ENCODE data around the gene RIMBP2.

RIMBP2 gene

GRCh38 chr12:130520784-130521183 is 195.3 kb downstream of the RIMBP2 start:
- DNase-seq (ENCODE audit: low read depth in 2 of 3, low spot score in 2 of 3), result no peak

DNA sequence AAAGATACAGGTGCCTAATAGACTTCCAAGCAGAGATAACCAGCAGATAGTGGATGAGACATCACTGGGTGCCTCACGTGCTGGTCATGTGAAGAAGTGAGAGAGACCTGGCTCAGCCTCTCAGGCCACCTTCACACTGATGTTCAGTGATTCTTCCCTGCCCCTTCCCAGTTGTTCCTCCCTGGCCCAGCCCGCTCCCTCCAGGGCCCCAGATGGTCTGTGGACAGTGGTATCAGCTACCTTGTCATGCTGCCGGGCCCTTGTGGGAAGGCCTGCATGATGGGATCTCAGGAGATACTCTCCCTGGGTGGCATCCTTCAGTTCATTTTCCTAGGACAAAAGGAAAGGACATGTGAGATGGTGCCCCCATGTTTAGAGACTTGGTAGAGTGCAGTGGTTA is 198.5 kb downstream of the RIMBP2 start:
- no peak for DNase-seq (ENCODE audit: low read depth in 2 of 3, low spot score in 2 of 3)

DNA sequence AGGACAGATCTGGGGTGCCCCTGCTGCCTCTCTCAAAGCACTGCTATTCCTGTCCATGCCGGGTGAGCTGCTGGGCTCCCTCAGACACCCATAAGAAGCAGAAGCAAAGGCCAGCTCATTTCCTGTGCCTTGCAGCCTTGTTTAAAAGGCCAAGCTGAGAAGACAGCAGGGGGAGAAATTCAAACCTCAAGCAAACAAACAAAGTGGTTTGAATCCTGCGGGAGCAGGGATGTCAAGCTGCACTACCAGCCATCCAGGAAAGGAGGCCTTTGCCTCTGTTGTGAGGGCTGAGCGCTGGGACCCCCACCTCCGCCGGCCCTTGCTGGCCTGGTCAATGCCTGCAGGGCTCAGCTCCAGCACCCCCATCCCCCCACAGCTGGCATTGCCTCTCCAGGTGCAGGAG is 201.9 kb downstream of the RIMBP2 start:
- DNase-seq (ENCODE audit: low read depth in 2 of 3, low spot score in 2 of 3), result no peak

GRCh38 chr12:130513556-130513955 is 202.5 kb downstream of the RIMBP2 start:
- DNase-seq (ENCODE audit: low read depth in 2 of 3, low spot score in 2 of 3), result no peak

DNA sequence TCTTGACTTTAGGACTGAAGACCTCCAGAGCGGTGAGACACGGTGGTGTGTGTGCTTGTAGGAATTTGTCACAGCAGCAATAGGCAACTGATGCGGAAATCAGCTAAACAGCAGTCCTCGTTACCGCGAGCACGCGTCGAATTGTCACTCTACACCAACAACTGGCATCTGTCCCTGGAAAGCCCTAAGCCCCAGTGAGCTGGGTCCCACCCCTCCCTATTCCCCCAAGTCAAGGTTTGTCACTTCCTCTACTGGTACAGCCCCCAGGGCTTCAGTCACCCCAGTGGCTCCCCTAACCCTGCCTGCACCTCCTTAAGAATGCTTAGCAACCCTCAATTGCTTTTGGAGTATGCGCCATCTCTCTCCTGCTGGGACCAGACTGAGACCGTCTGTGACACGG is 204.8 kb downstream of the RIMBP2 start:
- DNase-seq (ENCODE audit: low read depth in 2 of 3, low spot score in 2 of 3), result no peak

- no peak for DNase-seq (ENCODE audit: low read depth in 2 of 3, low spot score in 2 of 3)
These were observed 206.6 kb downstream of the RIMBP2 start for GRCh38 chr12:130509454-130509853.

GRCh38 chr12:130508847-130509246 is 207.3 kb downstream of the RIMBP2 start:
- DNase-seq (ENCODE audit: low read depth in 2 of 3, low spot score in 2 of 3), result no peak

DNA sequence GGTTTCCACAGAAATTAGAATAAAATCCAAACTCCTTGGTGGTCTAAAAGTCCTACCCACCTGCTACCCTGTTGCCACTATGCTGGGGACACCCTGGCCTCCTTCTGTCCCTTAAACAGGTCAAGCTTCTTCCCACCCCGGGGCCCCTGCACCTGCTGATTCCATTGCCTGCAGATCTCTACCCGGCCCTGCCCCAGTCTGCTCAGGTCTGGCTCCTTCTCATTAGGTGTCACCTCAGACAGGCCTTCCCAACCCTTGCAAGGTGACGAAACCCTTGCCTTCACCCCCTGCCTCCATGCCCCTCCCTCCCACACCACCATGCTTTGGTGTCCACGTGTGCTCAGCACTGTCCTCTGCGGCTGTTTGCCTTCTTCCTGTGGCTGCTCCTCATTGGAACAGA is 207.8 kb downstream of the RIMBP2 start:
- DNase-seq (ENCODE audit: low read depth in 2 of 3, low spot score in 2 of 3), result no peak

GRCh38 chr12:130506844-130507243 is 209.3 kb downstream of the RIMBP2 start:
- no peak for DNase-seq (ENCODE audit: low read depth in 2 of 3, low spot score in 2 of 3)

- DNase-seq (ENCODE audit: low read depth in 2 of 3, low spot score in 2 of 3), result no peak
These were observed 211.3 kb downstream of the RIMBP2 start for GRCh38 chr12:130504840-130505175.

DNA sequence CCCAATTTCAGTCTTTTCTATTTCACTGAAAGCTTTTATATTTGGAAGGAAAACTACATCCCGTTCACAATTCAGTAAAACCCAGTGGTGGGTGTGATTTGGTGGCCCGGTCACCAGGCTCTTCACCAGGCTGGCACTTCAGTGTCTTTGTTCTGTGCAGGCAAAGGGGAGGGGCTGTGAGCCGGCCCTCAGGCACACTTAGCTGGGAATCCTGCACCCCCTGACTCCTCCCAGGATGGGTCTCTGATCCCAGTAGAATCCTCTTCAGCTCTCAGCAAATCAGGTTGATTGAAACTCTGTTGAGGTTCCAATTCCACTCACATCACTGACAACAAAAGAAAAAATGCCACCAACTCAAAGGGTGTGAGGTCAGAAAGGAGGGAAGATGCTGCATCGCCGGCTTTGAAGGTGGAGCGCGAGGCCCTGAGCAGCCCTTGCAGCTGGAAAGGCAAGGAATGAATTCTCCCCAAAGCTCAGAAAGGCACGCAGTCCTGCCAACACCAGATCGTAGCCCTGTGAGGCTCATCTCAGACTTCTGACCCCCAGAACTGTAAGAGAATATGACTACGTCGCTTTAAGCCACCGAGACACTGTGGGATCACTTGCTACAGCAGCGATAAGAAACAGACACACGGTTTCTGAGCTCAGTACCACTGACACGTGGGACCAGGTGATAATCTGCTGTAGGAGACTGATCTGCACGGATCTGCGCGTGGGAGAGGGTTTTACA is 211.8 kb downstream of the RIMBP2 start:
- DNase-seq (ENCODE audit: low read depth in 2 of 3, low spot score in 2 of 3), result no peak

GRCh38 chr12:130501821-130502220 is 214.3 kb downstream of the RIMBP2 start:
- no peak for DNase-seq (ENCODE audit: low read depth in 2 of 3, low spot score in 2 of 3)

- no peak for DNase-seq (ENCODE audit: low read depth in 2 of 3, low spot score in 2 of 3)
These were observed 215.2 kb downstream of the RIMBP2 start for GRCh38 chr12:130500835-130501330.

- no peak for DNase-seq (ENCODE audit: low read depth in 2 of 3, low spot score in 2 of 3)
These were observed 216.6 kb downstream of the RIMBP2 start for GRCh38 chr12:130499474-130499873.

DNA sequence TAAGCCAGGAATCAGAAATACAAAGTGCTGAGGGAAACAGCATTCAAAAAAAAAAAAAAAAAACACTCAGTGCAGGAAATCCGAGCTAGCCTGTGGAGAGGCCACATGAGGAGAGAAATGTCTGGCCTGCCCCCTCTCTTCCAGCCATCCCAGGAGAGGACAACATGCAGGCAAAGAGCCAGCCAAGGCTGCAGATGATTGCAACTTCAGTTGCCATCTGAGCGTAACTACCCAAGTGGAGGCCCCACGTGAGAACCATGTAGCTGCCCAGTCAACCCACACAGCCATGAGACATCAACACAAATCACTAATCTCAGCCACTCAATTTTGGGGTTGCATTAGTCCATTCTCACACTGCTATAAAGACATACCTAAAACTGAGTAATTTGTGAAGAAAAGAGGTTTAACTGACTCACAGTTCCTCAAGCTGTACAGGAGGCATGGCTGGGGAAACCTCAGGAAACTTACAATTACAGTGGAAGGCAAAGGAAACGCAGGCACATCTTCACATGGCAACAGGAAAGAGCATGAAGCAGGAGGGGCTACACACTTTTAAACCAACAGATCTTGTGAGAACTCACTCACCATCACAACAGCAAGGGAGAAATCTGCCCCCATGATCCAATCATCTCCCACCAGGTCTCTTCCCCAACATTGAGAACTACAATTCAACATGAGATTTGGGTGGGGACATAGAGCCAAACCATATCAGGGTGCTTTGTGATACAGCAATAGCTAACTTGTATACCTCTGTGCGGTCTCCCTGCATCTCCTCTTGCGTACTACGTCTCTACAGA is 217.3 kb downstream of the RIMBP2 start:
- no peak for DNase-seq (ENCODE audit: low read depth in 2 of 3, low spot score in 2 of 3)

DNA sequence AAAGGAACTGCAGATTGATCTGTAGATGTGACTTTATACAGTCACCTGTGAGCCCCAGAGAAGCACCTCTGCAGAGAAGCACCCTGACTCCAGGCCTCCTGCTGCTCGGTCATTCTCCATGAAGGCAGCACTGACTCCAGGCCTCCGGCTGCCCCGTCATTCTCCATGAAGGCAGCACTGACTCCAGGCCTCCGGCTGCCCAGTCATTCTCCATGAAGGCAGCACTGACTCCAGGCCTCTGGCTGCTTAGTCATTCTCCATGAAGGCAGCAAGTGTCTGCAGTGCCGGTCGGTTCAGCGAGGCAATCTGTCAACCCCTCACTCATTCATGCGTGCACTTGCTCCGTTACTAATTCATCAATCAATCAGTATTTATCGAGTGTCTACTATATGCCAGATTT is 218.1 kb downstream of the RIMBP2 start:
- no peak for DNase-seq (ENCODE audit: low read depth in 2 of 3, low spot score in 2 of 3)

DNA sequence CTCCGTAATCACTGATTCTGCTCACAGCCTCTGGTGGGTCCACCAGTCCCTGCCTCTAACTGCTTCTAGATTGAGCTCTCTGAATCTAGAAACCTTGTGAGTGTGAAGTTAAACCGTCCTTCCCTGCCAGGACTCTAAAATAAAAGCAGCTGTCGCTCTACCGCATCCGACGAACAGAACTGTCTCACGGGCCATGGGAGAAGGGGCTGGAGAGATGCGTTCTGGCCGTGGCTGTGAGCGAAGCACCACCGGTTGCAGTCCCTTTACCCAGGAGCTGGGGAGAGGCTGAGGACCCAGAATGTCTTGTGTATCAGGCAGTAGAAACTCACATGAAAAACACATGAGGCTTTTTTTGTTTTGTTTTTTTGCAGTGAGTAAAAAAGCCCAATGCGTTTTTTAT is 218.8 kb downstream of the RIMBP2 start:
- no peak for DNase-seq (ENCODE audit: low read depth in 2 of 3, low spot score in 2 of 3)

GRCh38 chr12:130496516-130497120 is 219.5 kb downstream of the RIMBP2 start:
- DNase-seq (ENCODE audit: low read depth in 2 of 3, low spot score in 2 of 3), result no peak

DNA sequence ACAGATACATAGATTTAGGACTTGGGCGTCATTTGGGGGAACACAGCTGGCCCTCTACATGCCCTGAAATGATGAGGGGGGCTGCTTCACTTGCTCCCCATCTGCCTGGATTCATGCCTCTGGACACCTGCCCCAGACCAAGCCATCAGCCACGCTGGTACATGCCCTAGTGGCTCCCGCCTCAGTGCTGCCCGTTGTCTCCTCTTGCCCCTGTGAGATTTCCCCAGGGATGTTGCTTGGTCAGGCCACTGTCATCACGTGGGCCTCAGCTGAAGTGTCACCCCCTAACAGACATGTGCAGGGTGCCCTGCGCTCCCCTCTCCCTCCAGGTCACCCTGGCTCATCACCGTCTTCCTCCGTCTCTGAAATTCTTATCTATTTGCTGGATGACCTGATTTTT is 220.9 kb downstream of the RIMBP2 start:
- no peak for DNase-seq (ENCODE audit: low read depth in 2 of 3, low spot score in 2 of 3)

GRCh38 chr12:130494736-130495135 is 221.4 kb downstream of the RIMBP2 start:
- DNase-seq (ENCODE audit: low read depth in 2 of 3, low spot score in 2 of 3), result no peak

DNA sequence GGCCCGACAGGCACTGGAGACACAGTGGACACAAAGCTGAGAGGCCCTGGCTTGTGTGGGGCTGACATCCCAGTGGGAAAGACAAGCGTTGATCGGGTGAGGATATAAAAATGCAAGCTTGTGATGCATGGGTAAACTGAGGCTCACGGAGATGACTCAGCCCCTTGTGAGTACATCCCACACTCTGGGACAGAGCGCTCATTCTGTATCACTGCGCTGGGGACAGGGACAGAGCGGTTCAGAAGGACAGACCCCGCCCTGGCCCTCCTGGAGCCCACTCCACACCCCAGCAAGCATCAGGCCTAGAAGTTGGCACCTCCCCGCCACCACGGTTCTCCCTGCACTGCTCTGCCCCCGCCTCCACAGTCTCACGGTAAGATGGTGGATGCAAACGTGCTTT is 222.1 kb downstream of the RIMBP2 start:
- no peak for DNase-seq (ENCODE audit: low read depth in 2 of 3, low spot score in 2 of 3)
